ENCODE results near the gene NOL9. TPM values are rescaled to one million over a fixed set of nuclear protein-coding genes. Genes with fewer than 3 reads are reported as not detected.

The NOL9 gene
- total RNA-seq, 1 experiment from 2014 or later = 49.2 TPM

- Mint-ChIP-seq H3K36me3 (ENCODE audit: insufficient read depth, unreplicated experiment) (no peaks in the 10 kb centered on the region), H3K27me3 (ENCODE audit: insufficient read depth, unreplicated experiment) (no peaks in the 10 kb centered on the region), H3K4me1 (ENCODE audit: insufficient read depth, unreplicated experiment) (peaks cover 24% of the 10 kb centered on the region), H3K9me3 (ENCODE audit: unreplicated experiment) (no peaks in the 10 kb centered on the region), H3K4me3 (ENCODE audit: unreplicated experiment) (no peak overlapping the region), H3K27ac (ENCODE audit: low read depth, unreplicated experiment) (no peak overlapping the region)
- POLR2A ChIA-PET = no interaction called here
- intact Hi-C loops (cut with micrococcal nuclease) = loop anchor here (10.0 kb wide), 1 partner anchor 160 kb away; no protein-coding TSS in a partner anchor
- CTCF ChIA-PET = interaction anchor here (1.2 to 2.8 kb wide), 3 partner anchors 8 to 69 kb away, joined by 5 to 23 read pairs (median 6); partner anchors contain the start of genes NOL9 and TAS1R1
- no TSS peak for BruUV-seq (replicated peaks)
- TF ChIP-seq CTCF (IDR thresholded peaks at IDR 0.05; ENCODE audit: unreplicated experiment) = no peak
- DNase-seq (ENCODE audit: unreplicated experiment) = no peak
Measured at GRCh38 chr1:6484826-6485167, 69.5 kb downstream of the NOL9 start.

- H3K27ac Mint-ChIP-seq (ENCODE audit: low read depth, unreplicated experiment) = no peak overlapping the region
- peaks cover under 1% of the 10 kb centered on the region for H3K36me3 Mint-ChIP-seq (ENCODE audit: insufficient read depth, unreplicated experiment)
- no peak overlapping the region for H3K4me3 Mint-ChIP-seq (ENCODE audit: unreplicated experiment)
- H3K4me1 Mint-ChIP-seq (ENCODE audit: insufficient read depth, unreplicated experiment) = peaks cover 24% of the 10 kb centered on the region
- no peaks in the 10 kb centered on the region for H3K27me3 Mint-ChIP-seq (ENCODE audit: insufficient read depth, unreplicated experiment)
- POLR2A ChIA-PET = no interaction called here
- BruUV-seq (replicated peaks) = no TSS peak
- CTCF ChIA-PET = interaction anchor here (1.0 to 2.8 kb wide), 4 partner anchors 7 to 70 kb away, joined by 3 to 23 read pairs (median 6); partner anchors contain the start of genes NOL9 and TAS1R1
- no peaks in the 10 kb centered on the region for H3K9me3 Mint-ChIP-seq (ENCODE audit: unreplicated experiment)
- TF ChIP-seq CTCF (IDR thresholded peaks at IDR 0.05; ENCODE audit: unreplicated experiment) = no peak
- no peak for DNase-seq (ENCODE audit: unreplicated experiment)
- intact Hi-C loops (cut with micrococcal nuclease) = loop anchor here (10.0 kb wide), 1 partner anchor 161 kb away; no protein-coding TSS in a partner anchor
Measured at GRCh38 chr1:6483761-6484117, 70.6 kb downstream of the NOL9 start.

GRCh38 chr1:6483017-6483760 is 71.1 kb downstream of the NOL9 start:
- POLR2A ChIA-PET = interaction anchor here (0.8 kb wide), 1 partner anchor 11 kb away, joined by 3 read pairs; no protein-coding TSS in a partner anchor

More at GRCh38 chr1:6483017-6483760, 71.1 kb downstream of the NOL9 start:
- intact Hi-C loops (cut with micrococcal nuclease) = loop anchor here (10.0 kb wide), 1 partner anchor 162 kb away; no protein-coding TSS in a partner anchor
- Mint-ChIP-seq H3K9me3 (ENCODE audit: unreplicated experiment) (no peaks in the 10 kb centered on the region), H3K27me3 (ENCODE audit: insufficient read depth, unreplicated experiment) (no peaks in the 10 kb centered on the region), H3K27ac (ENCODE audit: low read depth, unreplicated experiment) (no peak overlapping the region), H3K4me3 (ENCODE audit: unreplicated experiment) (no peak overlapping the region), H3K4me1 (ENCODE audit: insufficient read depth, unreplicated experiment) (peaks cover 21% of the 10 kb centered on the region), H3K36me3 (ENCODE audit: insufficient read depth, unreplicated experiment) (peaks cover 6% of the 10 kb centered on the region)
- CTCF ChIA-PET = interaction anchor here (0.6 to 1.7 kb wide), 3 partner anchors 11 to 731 kb away, joined by 3 to 6 read pairs (median 4); no protein-coding TSS in a partner anchor
- no peak for TF ChIP-seq CTCF (IDR thresholded peaks at IDR 0.05; ENCODE audit: unreplicated experiment)
- DNase-seq (ENCODE audit: unreplicated experiment) = no peak
- BruUV-seq (replicated peaks) = no TSS peak
